WTC11 (cell line): Measurements from ENCODE around the gene CDR2. TPM values are rescaled to one million over a fixed set of nuclear protein-coding genes. Genes with fewer than 3 reads are reported as not detected.

ENCODE experiments used
- ATAC-seq: fragments of 200-7000 bp; cut with Tn5 transposase; 2 replicates; pipeline ENCODE4 v1.10.0; 2021; ENCODE audit warnings: mild to moderate bottlenecking, moderate library complexity
- CTCF ChIA-PET: fragments of 300-600 bp; sonication (Branson Sonifier 250); formaldehyde crosslinking; loops from one replicate; lab custom pipeline; 2021; ENCODE audit warnings: antibody characterized with exemption; lab: Charles Lee
- POLR2A ChIA-PET: fragments of 350-600 bp; sonication (Branson Sonifier 250); formaldehyde crosslinking; loops from one replicate; lab custom pipeline; 2021; ENCODE audit warnings: antibody characterized with exemption; lab: Charles Lee
- DNase-seq: peaks from one replicate; pipeline ENCODE4 v3.0.0; 2021; ENCODE audit warnings: low spot score
- H3K27ac Mint-ChIP-seq: 2 replicates; pipeline ENCODE4 v1.8.0; 2021; ENCODE audit warnings: mixed read lengths
- H3K27me3 Mint-ChIP-seq: 2 replicates; pipeline ENCODE4 v1.8.0; 2021; ENCODE audit warnings: low read depth, mild to moderate bottlenecking, moderate library complexity, mixed read lengths
- H3K36me3 Mint-ChIP-seq: 2 replicates; pipeline ENCODE4 v1.8.0; 2021; ENCODE audit warnings: mixed read lengths
- H3K4me1 Mint-ChIP-seq: 2 replicates; pipeline ENCODE4 v1.8.0; 2022; ENCODE audit warnings: mixed read lengths
- H3K4me3 Mint-ChIP-seq: 2 replicates; pipeline ENCODE4 v1.8.0; 2021; ENCODE audit warnings: mild to moderate bottlenecking, moderate library complexity, mixed read lengths
- H3K9me3 Mint-ChIP-seq: 2 replicates; pipeline ENCODE4 v1.8.0; 2021; ENCODE audit warnings: mixed read lengths
- CREB1 ChIP-seq: sonication (generic); formaldehyde crosslinking; IDR thresholded peaks from 2 replicates; pipeline ENCODE4 v1.8.0; 2023; ENCODE audit warnings: mild to moderate bottlenecking, missing genetic modification reagents
- ESRRA ChIP-seq: sonication (generic); formaldehyde crosslinking; IDR thresholded peaks from 2 replicates; pipeline ENCODE4 v1.8.1; 2022; ENCODE audit warnings: mild to moderate bottlenecking, missing genetic modification reagents, borderline replicate concordance
- FOXP1 ChIP-seq: sonication (generic); formaldehyde crosslinking; IDR thresholded peaks from 2 replicates; pipeline ENCODE4 v1.8.0; 2022; ENCODE audit warnings: missing genetic modification reagents, mild to moderate bottlenecking, moderate library complexity, borderline replicate concordance
- GABPB1 ChIP-seq: sonication (generic); formaldehyde crosslinking; IDR thresholded peaks from 2 replicates; pipeline ENCODE4 v1.8.1; 2023; ENCODE audit warnings: mild to moderate bottlenecking, missing genetic modification reagents
- IRF2 ChIP-seq: sonication (generic); formaldehyde crosslinking; IDR thresholded peaks from 2 replicates; pipeline ENCODE4 v1.8.0; 2022; ENCODE audit warnings: low read depth, missing genetic modification reagents, borderline replicate concordance
- JAZF1 ChIP-seq: fragments of 250-450 bp; sonication (Bioruptor Pico); IDR thresholded peaks from 2 replicates; pipeline ENCODE4 v1.9.0; 2021; ENCODE audit warnings: moderate library complexity, mild to moderate bottlenecking, inconsistent platforms
- MYBL2 ChIP-seq: sonication (generic); formaldehyde crosslinking; IDR thresholded peaks from 2 replicates; pipeline ENCODE4 v1.8.1; 2023; ENCODE audit warnings: mild to moderate bottlenecking, moderate library complexity, missing genetic modification reagents
- NR2C2 ChIP-seq: sonication (generic); formaldehyde crosslinking; IDR thresholded peaks from 2 replicates; pipeline ENCODE4 v1.8.0; 2022; ENCODE audit warnings: mild to moderate bottlenecking, missing genetic modification reagents
- NR3C1 ChIP-seq: sonication (generic); formaldehyde crosslinking; conservative IDR thresholded peaks from 2 replicates; pipeline ENCODE4 v1.8.1; 2023; ENCODE audit warnings: low read depth, mild to moderate bottlenecking, missing genetic modification reagents
- PRRX2 ChIP-seq: fragments of 250-450 bp; sonication (Bioruptor Pico); IDR thresholded peaks from 2 replicates; pipeline ENCODE4 v1.8.0; 2021; ENCODE audit warnings: mild to moderate bottlenecking
- SP1 ChIP-seq: sonication (generic); formaldehyde crosslinking; conservative IDR thresholded peaks from 2 replicates; pipeline ENCODE4 v1.8.1; 2022; ENCODE audit warnings: missing genetic modification reagents
- ZNF219 ChIP-seq: sonication (generic); formaldehyde crosslinking; IDR thresholded peaks from 2 replicates; pipeline ENCODE4 v1.8.0; 2023; ENCODE audit warnings: missing genetic modification reagents, mild to moderate bottlenecking, borderline replicate concordance
- ZNF396 ChIP-seq: fragments of 250-450 bp; sonication (Bioruptor Pico); IDR thresholded peaks from 2 replicates; pipeline ENCODE4 v1.8.0; 2021; ENCODE audit warnings: mild to moderate bottlenecking, moderate library complexity, borderline replicate concordance
- ZNF671 ChIP-seq: fragments of 250-450 bp; sonication (Bioruptor Pico); IDR thresholded peaks from 2 replicates; pipeline ENCODE4 v1.8.0; 2021; ENCODE audit warnings: mild to moderate bottlenecking
- total RNA-seq: library from RNA; stranded (reverse); gene quantifications from 3 replicates; pipeline ENCODE4 v1.2.3, GENCODE V29; 2021
- TF ChIP-seq, protein P1 (sequence below): fragments of 250-450 bp; sonication (Bioruptor Pico); IDR thresholded peaks from 2 replicates; pipeline ENCODE4 v1.9.0; 2021; ENCODE audit warnings: mild to moderate bottlenecking
- TF ChIP-seq, protein P2 (sequence below): sonication (generic); formaldehyde crosslinking; IDR thresholded peaks from 2 replicates; pipeline ENCODE4 v1.8.0; 2023; ENCODE audit warnings: mild to moderate bottlenecking, missing genetic modification reagents
- TF ChIP-seq, protein P3 (sequence below): fragments of 200-600 bp; IDR thresholded peaks from 2 replicates; pipeline ENCODE4 v1.8.0; 2022; ENCODE audit warnings: antibody characterized with exemption
- TF ChIP-seq, protein P4 (sequence below): sonication (generic); formaldehyde crosslinking; IDR thresholded peaks from 2 replicates; pipeline ENCODE4 v1.8.1; 2022; ENCODE audit warnings: low read depth, missing genetic modification reagents, borderline replicate concordance

Gene CDR2
- total RNA-seq, 1 experiment from 2014 or later: 40.9 TPM

DNA sequence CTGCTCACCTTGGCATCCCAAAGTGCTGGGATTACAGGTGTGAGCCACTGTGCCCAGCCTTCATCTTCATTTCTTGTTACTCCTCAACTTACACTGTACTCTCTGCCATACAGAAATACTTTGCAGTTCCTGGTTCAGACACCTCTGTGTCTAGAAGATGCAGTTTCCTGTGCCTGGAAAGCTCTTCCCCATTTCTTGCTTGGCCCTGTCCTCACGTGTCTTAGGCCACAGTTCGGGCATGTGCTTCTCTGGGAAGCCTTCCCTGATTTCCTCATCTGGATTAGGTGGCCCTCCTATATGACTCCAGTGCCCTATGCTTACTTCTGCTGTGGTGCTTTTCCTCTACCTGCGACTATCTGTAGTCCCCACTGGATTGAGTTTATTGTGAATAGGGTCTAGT is 26.5 kb upstream of the CDR2 start:
- no peaks in the 10 kb centered on the region for H3K27me3 Mint-ChIP-seq
- ChIA-PET CTCF (no interaction called here), POLR2A (no interaction called here)
- H3K4me1 Mint-ChIP-seq: no peaks in the 10 kb centered on the region
- H3K9me3 Mint-ChIP-seq: no peaks in the 10 kb centered on the region
- H3K36me3 Mint-ChIP-seq: no peaks in the 10 kb centered on the region
- TF ChIP-seq MYBL2 (CRISPR knock-in tag) (no peak), GABPB1 (CRISPR knock-in tag) (no peak)
- H3K27ac Mint-ChIP-seq: no peak overlapping the region
- ATAC-seq: no peak
- no peak overlapping the region for H3K4me3 Mint-ChIP-seq
- no peak for DNase-seq

- Mint-ChIP-seq H3K4me3 (no peak overlapping the region), H3K9me3 (no peaks in the 10 kb centered on the region), H3K27me3 (no peaks in the 10 kb centered on the region), H3K4me1 (no peaks in the 10 kb centered on the region; the same call in 1 of the 2 replicates), H3K36me3 (no peaks in the 10 kb centered on the region), H3K27ac (no peak overlapping the region)
- ChIA-PET CTCF (interaction anchor here (1.1 kb wide), 1 partner anchor 21 kb away, joined by 3 read pairs; no protein-coding TSS in a partner anchor), POLR2A (no interaction called here)
- ATAC-seq: no peak
- TF ChIP-seq ZNF396 (CRISPR knock-in tag): no peak
- TF ChIP-seq, protein P1, sequence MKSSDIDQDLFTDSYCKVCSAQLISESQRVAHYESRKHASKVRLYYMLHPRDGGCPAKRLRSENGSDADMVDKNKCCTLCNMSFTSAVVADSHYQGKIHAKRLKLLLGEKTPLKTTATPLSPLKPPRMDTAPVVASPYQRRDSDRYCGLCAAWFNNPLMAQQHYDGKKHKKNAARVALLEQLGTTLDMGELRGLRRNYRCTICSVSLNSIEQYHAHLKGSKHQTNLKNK (CRISPR knock-in tag): no peak
- TF ChIP-seq JAZF1: no peak
- TF ChIP-seq, protein P2, sequence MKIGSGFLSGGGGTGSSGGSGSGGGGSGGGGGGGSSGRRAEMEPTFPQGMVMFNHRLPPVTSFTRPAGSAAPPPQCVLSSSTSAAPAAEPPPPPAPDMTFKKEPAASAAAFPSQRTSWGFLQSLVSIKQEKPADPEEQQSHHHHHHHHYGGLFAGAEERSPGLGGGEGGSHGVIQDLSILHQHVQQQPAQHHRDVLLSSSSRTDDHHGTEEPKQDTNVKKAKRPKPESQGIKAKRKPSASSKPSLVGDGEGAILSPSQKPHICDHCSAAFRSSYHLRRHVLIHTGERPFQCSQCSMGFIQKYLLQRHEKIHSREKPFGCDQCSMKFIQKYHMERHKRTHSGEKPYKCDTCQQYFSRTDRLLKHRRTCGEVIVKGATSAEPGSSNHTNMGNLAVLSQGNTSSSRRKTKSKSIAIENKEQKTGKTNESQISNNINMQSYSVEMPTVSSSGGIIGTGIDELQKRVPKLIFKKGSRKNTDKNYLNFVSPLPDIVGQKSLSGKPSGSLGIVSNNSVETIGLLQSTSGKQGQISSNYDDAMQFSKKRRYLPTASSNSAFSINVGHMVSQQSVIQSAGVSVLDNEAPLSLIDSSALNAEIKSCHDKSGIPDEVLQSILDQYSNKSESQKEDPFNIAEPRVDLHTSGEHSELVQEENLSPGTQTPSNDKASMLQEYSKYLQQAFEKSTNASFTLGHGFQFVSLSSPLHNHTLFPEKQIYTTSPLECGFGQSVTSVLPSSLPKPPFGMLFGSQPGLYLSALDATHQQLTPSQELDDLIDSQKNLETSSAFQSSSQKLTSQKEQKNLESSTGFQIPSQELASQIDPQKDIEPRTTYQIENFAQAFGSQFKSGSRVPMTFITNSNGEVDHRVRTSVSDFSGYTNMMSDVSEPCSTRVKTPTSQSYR (CRISPR knock-in tag): no peak
- TF ChIP-seq, protein P3, sequence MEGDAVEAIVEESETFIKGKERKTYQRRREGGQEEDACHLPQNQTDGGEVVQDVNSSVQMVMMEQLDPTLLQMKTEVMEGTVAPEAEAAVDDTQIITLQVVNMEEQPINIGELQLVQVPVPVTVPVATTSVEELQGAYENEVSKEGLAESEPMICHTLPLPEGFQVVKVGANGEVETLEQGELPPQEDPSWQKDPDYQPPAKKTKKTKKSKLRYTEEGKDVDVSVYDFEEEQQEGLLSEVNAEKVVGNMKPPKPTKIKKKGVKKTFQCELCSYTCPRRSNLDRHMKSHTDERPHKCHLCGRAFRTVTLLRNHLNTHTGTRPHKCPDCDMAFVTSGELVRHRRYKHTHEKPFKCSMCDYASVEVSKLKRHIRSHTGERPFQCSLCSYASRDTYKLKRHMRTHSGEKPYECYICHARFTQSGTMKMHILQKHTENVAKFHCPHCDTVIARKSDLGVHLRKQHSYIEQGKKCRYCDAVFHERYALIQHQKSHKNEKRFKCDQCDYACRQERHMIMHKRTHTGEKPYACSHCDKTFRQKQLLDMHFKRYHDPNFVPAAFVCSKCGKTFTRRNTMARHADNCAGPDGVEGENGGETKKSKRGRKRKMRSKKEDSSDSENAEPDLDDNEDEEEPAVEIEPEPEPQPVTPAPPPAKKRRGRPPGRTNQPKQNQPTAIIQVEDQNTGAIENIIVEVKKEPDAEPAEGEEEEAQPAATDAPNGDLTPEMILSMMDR: no peak
- no peak for TF ChIP-seq ZNF219 (CRISPR knock-in tag)
- TF ChIP-seq, protein P4, sequence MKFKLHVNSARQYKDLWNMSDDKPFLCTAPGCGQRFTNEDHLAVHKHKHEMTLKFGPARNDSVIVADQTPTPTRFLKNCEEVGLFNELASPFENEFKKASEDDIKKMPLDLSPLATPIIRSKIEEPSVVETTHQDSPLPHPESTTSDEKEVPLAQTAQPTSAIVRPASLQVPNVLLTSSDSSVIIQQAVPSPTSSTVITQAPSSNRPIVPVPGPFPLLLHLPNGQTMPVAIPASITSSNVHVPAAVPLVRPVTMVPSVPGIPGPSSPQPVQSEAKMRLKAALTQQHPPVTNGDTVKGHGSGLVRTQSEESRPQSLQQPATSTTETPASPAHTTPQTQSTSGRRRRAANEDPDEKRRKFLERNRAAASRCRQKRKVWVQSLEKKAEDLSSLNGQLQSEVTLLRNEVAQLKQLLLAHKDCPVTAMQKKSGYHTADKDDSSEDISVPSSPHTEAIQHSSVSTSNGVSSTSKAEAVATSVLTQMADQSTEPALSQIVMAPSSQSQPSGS (CRISPR knock-in tag): no peak
- TF ChIP-seq SP1: no peak
- no peak for TF ChIP-seq CREB1 (CRISPR knock-in tag)
- TF ChIP-seq ESRRA (CRISPR knock-in tag): no peak
- TF ChIP-seq PRRX2 (CRISPR knock-in tag): no peak
- no peak for TF ChIP-seq IRF2 (CRISPR knock-in tag)
- no peak for TF ChIP-seq ZNF671 (CRISPR knock-in tag)
- TF ChIP-seq NR3C1 (CRISPR knock-in tag): no peak
- TF ChIP-seq FOXP1: no peak
- no peak for DNase-seq
Observed at GRCh38 chr16:22397931-22398330, 23.5 kb upstream of the CDR2 start.

- H3K4me1 Mint-ChIP-seq: no peaks in the 10 kb centered on the region; the same call in 1 of the 2 replicates
- POLR2A ChIA-PET: no interaction called here
- CTCF ChIA-PET: no interaction called here
- ATAC-seq: no peak
- no peaks in the 10 kb centered on the region for H3K36me3 Mint-ChIP-seq
- H3K27ac Mint-ChIP-seq: no peak overlapping the region
- H3K9me3 Mint-ChIP-seq: no peaks in the 10 kb centered on the region
- no peak for TF ChIP-seq NR2C2
- H3K27me3 Mint-ChIP-seq: no peaks in the 10 kb centered on the region
- DNase-seq: no peak
- H3K4me3 Mint-ChIP-seq: no peak overlapping the region
Observed at GRCh38 chr16:22397464-22397863, 23.0 kb upstream of the CDR2 start.
